SK-N-SH (cell line): ENCODE results near the gene CBFA2T2. TPM values are rescaled to one million over a fixed set of nuclear protein-coding genes. Genes with fewer than 3 reads are reported as not detected.

ENCODE experiments used
- CTCF ChIA-PET: fragments of 300-600, 350-600 bp; formaldehyde crosslinking; extraction: SDS; loops from one replicate; lab custom pipeline; 2021; lab: Yijun Ruan, JAX
- POLR2A ChIA-PET: fragments of 350-600 bp; sonication (Branson Sonifier 250); formaldehyde crosslinking; extraction: SDS; loops from one replicate; lab custom pipeline; 2020; ENCODE audit warnings: antibody characterized with exemption, inconsistent platforms; lab: Yijun Ruan, JAX
- DNase-seq: peaks from one replicate; pipeline ENCODE4 v3.0.0; 2012
- H2AFZ ChIP-seq: fragments of 200-600 bp; sonication (generic); 2 replicates; pipeline ENCODE4 v1.8.1; 2016; ENCODE audit warnings: antibody characterized with exemption, mild to moderate bottlenecking, low read depth
- H3F3A ChIP-seq: fragments of 200-600 bp; sonication (generic); replicated peaks from 2 replicates; pipeline ENCODE3; 2016; ENCODE audit warnings: antibody characterized with exemption, mild to moderate bottlenecking; ENCODE audit not compliant: insufficient read depth
- H3K27ac ChIP-seq, 2 experiments: fragments of 200-500 bp in 1 of 2; fragments of 200-600 bp in 1 of 2; sonication (Bioruptor generic) in 1 of 2; sonication (generic), shearing (Covaris generic) in 1 of 2; 2 replicates each; pipeline versions ENCODE4 v1.5.1 to v1.6.1; 2014 to 2016; ENCODE audit warnings: low read depth in 2 of 2, inconsistent platforms in 1 of 2, low read length in 1 of 2, mild to moderate bottlenecking in 1 of 2, mixed read lengths in 1 of 2
- H3K27me3 ChIP-seq: fragments of 200-600 bp; sonication (generic), shearing (Covaris generic); 2 replicates; pipeline ENCODE4 v1.6.1; 2016; ENCODE audit warnings: mixed run types; ENCODE audit not compliant: insufficient read depth
- H3K36me3 ChIP-seq, 2 experiments: fragments of 200-500 bp in 1 of 2; fragments of 200-600 bp in 1 of 2; sonication (Bioruptor generic) in 1 of 2; sonication (generic) in 1 of 2; replicated peaks in 1 of 2; 2 replicates each; pipeline versions ENCODE3 to v1.5.1; 2014 to 2016; ENCODE audit warnings: low read length in 1 of 2, mild to moderate bottlenecking in 1 of 2; ENCODE audit not compliant: insufficient read depth in 2 of 2, control insufficient read depth in 1 of 2
- H3K4me1 ChIP-seq, 2 experiments: fragments of 200-500 bp in 1 of 2; fragments of 200-600 bp in 1 of 2; sonication (Bioruptor generic) in 1 of 2; sonication (generic), shearing (Covaris generic) in 1 of 2; 2 replicates each; pipeline versions ENCODE4 v1.5.1 to v1.6.1; 2014 to 2016; ENCODE audit warnings: low read depth in 1 of 2, low read length in 1 of 2, mixed run types in 1 of 2; ENCODE audit not compliant: insufficient read depth in 2 of 2, control insufficient read depth in 1 of 2
- H3K4me2 ChIP-seq: fragments of 200-600 bp; sonication (generic), shearing (Covaris generic); 2 replicates; pipeline ENCODE4 v1.6.1; 2017; ENCODE audit warnings: mixed run types
- H3K4me3 ChIP-seq, 2 experiments: fragments of 200-500 bp in 1 of 2; fragments of 200-600 bp in 1 of 2; sonication (Bioruptor generic) in 1 of 2; sonication (generic), shearing (Covaris generic) in 1 of 2; 2 replicates each; pipeline versions ENCODE4 v1.5.1 to v1.8.1; 2014 to 2016; ENCODE audit warnings: low read depth in 2 of 2, inconsistent platforms in 1 of 2, low read length in 1 of 2, mild to moderate bottlenecking in 1 of 2, mixed read lengths in 1 of 2, moderate library complexity in 1 of 2
- H3K79me2 ChIP-seq: fragments of 200-600 bp; sonication (generic); 2 replicates; pipeline ENCODE4 v1.8.1; 2017; ENCODE audit warnings: mild to moderate bottlenecking; ENCODE audit not compliant: insufficient read depth
- H3K9ac ChIP-seq: fragments of 200-600 bp; sonication (generic); 2 replicates; pipeline ENCODE4 v1.6.1; 2017; ENCODE audit warnings: mixed run types
- H3K9me2 ChIP-seq: fragments of 200-600 bp; sonication (generic); 2 replicates; pipeline ENCODE4 v1.6.1; 2017; ENCODE audit warnings: mixed run types
- H3K9me3 ChIP-seq: fragments of 200-600 bp; sonication (generic); 2 replicates; pipeline ENCODE4 v1.6.1; 2017; ENCODE audit warnings: mixed run types, mild to moderate bottlenecking, moderate library complexity
- H4K20me1 ChIP-seq: fragments of 200-600 bp; sonication (generic); 2 replicates; pipeline ENCODE4 v1.6.1; 2017; ENCODE audit warnings: mild to moderate bottlenecking, mixed run types; ENCODE audit not compliant: insufficient read depth
- CHD2 ChIP-seq: fragments of 150-350 bp; IDR thresholded peaks from 2 replicates; pipeline ENCODE4 v1.6.1; 2018; ENCODE audit warnings: low read length; ENCODE audit not compliant: partially characterized antibody
- CTCF ChIP-seq: fragments of 200-600 bp; sonication (generic); IDR thresholded peaks from 2 replicates; pipeline ENCODE4 v1.6.1; 2017; ENCODE audit warnings: antibody characterized with exemption, mild to moderate bottlenecking, moderate library complexity
- FOSL2 ChIP-seq: IDR thresholded peaks from 2 replicates; pipeline ENCODE4 v1.4.0; 2012; ENCODE audit warnings: low read depth, mild to moderate bottlenecking, moderate library complexity, borderline replicate concordance
- FOXJ3 ChIP-seq: sonication (generic); formaldehyde crosslinking; IDR thresholded peaks from 2 replicates; pipeline ENCODE4 v1.5.1; 2020; ENCODE audit warnings: mild to moderate bottlenecking, missing genetic modification reagents
- GATA2 ChIP-seq: sonication (generic); formaldehyde crosslinking; IDR thresholded peaks from 2 replicates; pipeline ENCODE4 v1.5.0; 2020; ENCODE audit warnings: mild to moderate bottlenecking, missing genetic modification reagents
- MAX ChIP-seq: IDR thresholded peaks from 2 replicates; pipeline ENCODE4 v1.4.0; 2012; ENCODE audit warnings: low read depth
- MEF2A ChIP-seq: IDR thresholded peaks from 2 replicates; pipeline ENCODE4 v1.4.0; 2012; ENCODE audit warnings: low read depth, borderline replicate concordance
- PBX3 ChIP-seq: IDR thresholded peaks from 2 replicates; pipeline ENCODE4; 2012
- POLR2AphosphoS5 ChIP-seq: IDR thresholded peaks from 2 replicates; pipeline ENCODE4 v1.6.1; 2012; ENCODE audit warnings: low read depth, low read length
- RAD21 ChIP-seq: IDR thresholded peaks from 2 replicates; pipeline ENCODE4 v1.6.1; 2012; ENCODE audit warnings: mild to moderate bottlenecking, low read length
- RCOR1 ChIP-seq: fragments of 150-350 bp; IDR thresholded peaks from 2 replicates; pipeline ENCODE4 v1.6.1; 2017; ENCODE audit warnings: antibody characterized with exemption, low read length
- REST ChIP-seq: IDR thresholded peaks from 2 replicates; pipeline ENCODE4 v1.6.1; 2012; ENCODE audit warnings: mild to moderate bottlenecking, low read depth, low read length, moderate library complexity
- RFX5 ChIP-seq: IDR thresholded peaks from 2 replicates; pipeline ENCODE4 v1.6.1; 2012; ENCODE audit warnings: mild to moderate bottlenecking, improper control_type of control experiment, low read length
- SIN3A ChIP-seq: IDR thresholded peaks from 2 replicates; pipeline ENCODE4 v1.6.1; 2012; ENCODE audit warnings: low read depth, mild to moderate bottlenecking, low read length, moderate library complexity, borderline replicate concordance
- SMC3 ChIP-seq: IDR thresholded peaks from 2 replicates; pipeline ENCODE4 v1.6.1; 2012; ENCODE audit warnings: low read depth, low read length, improper control_type of control experiment
- TAF1 ChIP-seq: IDR thresholded peaks from 2 replicates; pipeline ENCODE4 v1.6.1; 2012; ENCODE audit warnings: low read depth, mild to moderate bottlenecking, low read length, moderate library complexity, borderline replicate concordance
- TEAD4 ChIP-seq: IDR thresholded peaks from 2 replicates; pipeline ENCODE4 v1.4.0; 2012; ENCODE audit warnings: mild to moderate bottlenecking, borderline replicate concordance; ENCODE audit not compliant: insufficient read depth
- USF1 ChIP-seq: IDR thresholded peaks from 2 replicates; pipeline ENCODE4 v1.4.0; 2012; ENCODE audit warnings: low read depth, borderline replicate concordance
- USF2 ChIP-seq: fragments of 150-350 bp; IDR thresholded peaks from 2 replicates; pipeline ENCODE4 v1.6.1; 2017; ENCODE audit warnings: antibody characterized with exemption, low read length, low read depth, borderline replicate concordance
- WGBS: methylation state at CpG from one replicate; pipeline ENCODE4 v1.1.6; 2017; ENCODE audit warnings: low lambda C conversion rate; 5-methylcytosine and 5-hydroxymethylcytosine counted together
- polyA plus RNA-seq, 3 experiments: library from polyadenylated mRNA; depleted of rRNA; stranded (reverse); fragments of >200 nt; gene quantifications; 2 replicates each; pipeline ENCODE4 v1.2.3, GENCODE V29; 2012

CBFA2T2 gene
- polyA plus RNA-seq, 1 of the 3 experiments (the other 2 are of a cell fraction): 11.0 TPM

GRCh38 chr20:33653218-33653899 lies 163.5 kb downstream of the CBFA2T2 start:
- Histone ChIP-seq H4K20me1 (peaks cover 8% of the 10 kb centered on the region), H3K27ac (peak overlapping the region in 1 of 2 experiments; percentile 17; a peak in 1 of 4 replicates), H3K79me2 (no peaks in the 10 kb centered on the region), H3K4me1 (peaks cover 1 to 39% of the 10 kb centered on the region in 2 experiments; a peak in 2 of 4 replicates), H3K36me3 (peaks cover 0 to 3% of the 10 kb centered on the region in 2 experiments), H3F3A (peaks cover 14% of the 10 kb centered on the region)
- 70% methylated on average over 15 of the region's 16 CpGs for WGBS
- no peak for TF ChIP-seq TAF1
- TF ChIP-seq REST: no peak
- TF ChIP-seq CTCF: peak; percentile 82
- TF ChIP-seq TEAD4: no peak
- no peak for TF ChIP-seq RCOR1
- TF ChIP-seq SIN3A: no peak
- TF ChIP-seq PBX3: no peak
- no peak for TF ChIP-seq MAX
- 0 out of 2 replicates have a peak, but pooled peaks have one; percentile 27 for TF ChIP-seq POLR2AphosphoS5
- TF ChIP-seq RAD21: peak; percentile 96
- TF ChIP-seq CHD2: peak; percentile 48
- TF ChIP-seq FOSL2: no peak
- no peak for TF ChIP-seq RFX5
- no peak for TF ChIP-seq FOXJ3 (CRISPR knock-in tag)
- TF ChIP-seq USF2: no peak
- TF ChIP-seq GATA2 (CRISPR knock-in tag): no peak
- peak; percentile 94 for TF ChIP-seq SMC3
- no peak for TF ChIP-seq MEF2A
- TF ChIP-seq USF1: no peak
- TF ChIP-seq, all 33 proteins: peak for 5
- no peaks in the 10 kb centered on the region for H3K9me3 ChIP-seq
- ChIA-PET CTCF (interaction anchor here (0.6 to 9.2 kb wide), 30 partner anchors 11 to 252 kb away, joined by 3 to 114 read pairs (median 4); partner anchors contain the start of genes ACTL10, C20orf144, CBFA2T2 and CDK5RAP1), POLR2A (interaction anchor here (0.7 to 2.8 kb wide), 7 partner anchors 11 to 252 kb away, joined by 3 to 17 read pairs (median 3); partner anchors contain the start of genes ACTL10, CBFA2T2, CDK5RAP1 and ZNF341)
- H3K9me2 ChIP-seq: no peaks in the 10 kb centered on the region
- DNase-seq: peak; percentile 88
- H3K9ac ChIP-seq: no peak overlapping the region
- H3K27me3 ChIP-seq: no peaks in the 10 kb centered on the region
- no peak overlapping the region for H2AFZ ChIP-seq
- H3K4me2 ChIP-seq: no peak overlapping the region
- H3K4me3 ChIP-seq: peak overlapping the region in 1 of 2 experiments; percentile 23; a peak in 1 of 4 replicates
